GM18511 (cell line): ENCODE data around the gene CNN1.
A peak's percentile ranks its signal among the peaks of the same experiment; 100 is the strongest.

Source experiments
- ATAC-seq: cut with Tn5 transposase; IDR thresholded peaks from one replicate; pipeline ENCODE4 v1.9.1; 2021; ENCODE audit warnings: mild to moderate bottlenecking, moderate library complexity; ENCODE audit not compliant: unreplicated experiment

The CNN1 gene

DNA sequence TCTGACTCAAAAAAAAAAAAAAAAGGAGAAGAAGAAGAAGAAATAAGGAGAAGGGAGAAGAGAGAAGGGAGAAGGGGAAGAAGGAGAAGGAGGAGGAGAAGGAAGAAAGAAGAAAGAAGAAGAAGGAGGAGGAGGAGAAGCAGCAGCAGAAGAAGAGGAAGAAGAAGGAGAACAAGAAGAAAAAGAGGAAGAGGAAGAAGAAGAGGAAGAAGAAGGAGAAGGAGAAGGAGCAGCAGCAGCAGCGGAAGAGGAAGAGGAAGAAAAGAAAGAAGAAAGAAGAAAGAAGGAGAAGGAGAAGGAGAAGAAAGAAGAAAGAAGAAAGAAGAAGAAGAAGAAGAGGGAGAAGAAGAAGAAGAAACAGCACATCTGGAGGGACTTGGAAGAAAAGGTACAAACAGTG lies 4.1 kb upstream of the CNN1 start:
- ATAC-seq: no peak

DNA sequence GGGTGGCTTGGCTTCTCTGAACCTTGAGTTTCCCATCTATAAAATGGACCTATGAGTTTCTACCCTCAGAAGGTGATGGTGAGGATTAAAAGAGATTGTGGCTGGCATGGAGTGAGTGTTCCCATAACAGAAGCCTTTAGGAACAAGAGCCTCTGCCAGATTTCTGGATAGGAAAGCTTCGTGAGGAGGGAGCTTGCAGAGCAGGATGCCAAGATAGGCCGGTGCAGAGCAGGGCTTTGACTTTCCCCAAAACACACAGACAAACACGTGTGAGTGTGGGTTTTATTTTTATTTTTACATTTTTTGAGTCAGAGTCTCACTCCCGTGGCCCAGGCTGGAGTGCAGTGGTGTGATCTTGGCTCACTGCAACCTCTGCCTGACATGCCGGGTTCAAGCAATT lies 3.7 kb upstream of the CNN1 start:
- no peak for ATAC-seq

DNA sequence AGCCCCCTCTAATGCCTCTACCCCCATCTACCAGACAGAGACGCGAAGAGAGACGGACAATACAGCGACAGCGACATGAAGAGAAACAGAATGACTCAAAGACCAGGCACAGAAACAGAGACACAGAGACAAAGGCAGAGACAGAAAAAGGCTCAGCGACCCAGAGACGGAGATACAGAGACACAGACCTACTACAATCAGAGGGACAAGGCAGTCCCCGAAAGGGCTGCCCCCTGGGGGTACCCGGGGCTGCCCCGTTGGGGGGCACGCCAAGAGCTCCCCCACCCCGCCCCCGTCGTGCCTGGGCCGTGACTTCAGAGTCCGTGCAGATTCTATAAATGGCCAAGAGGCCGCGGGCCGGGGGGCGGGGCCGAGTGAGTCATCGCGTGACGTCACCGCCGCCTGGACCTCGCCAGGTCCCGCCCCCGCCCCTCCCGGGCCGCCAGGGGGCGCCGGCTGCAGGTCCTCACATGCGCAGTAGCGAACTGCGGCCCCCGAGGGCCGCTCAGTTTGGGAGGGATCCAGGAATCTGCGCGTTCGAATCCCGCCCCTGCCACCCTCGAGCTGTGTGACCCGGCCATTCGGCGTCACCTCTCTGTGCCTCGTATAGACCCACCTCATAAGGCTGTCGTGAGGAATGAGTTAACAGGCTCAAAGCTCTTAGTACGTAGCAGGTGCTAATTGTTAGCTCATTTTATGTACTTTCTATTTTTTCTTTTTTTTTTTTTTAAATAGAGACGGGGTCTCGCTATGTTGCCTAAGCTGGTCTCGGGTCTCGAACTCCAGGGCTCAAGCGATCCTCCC lies 2.7 kb upstream of the CNN1 start:
- ATAC-seq: no peak

DNA sequence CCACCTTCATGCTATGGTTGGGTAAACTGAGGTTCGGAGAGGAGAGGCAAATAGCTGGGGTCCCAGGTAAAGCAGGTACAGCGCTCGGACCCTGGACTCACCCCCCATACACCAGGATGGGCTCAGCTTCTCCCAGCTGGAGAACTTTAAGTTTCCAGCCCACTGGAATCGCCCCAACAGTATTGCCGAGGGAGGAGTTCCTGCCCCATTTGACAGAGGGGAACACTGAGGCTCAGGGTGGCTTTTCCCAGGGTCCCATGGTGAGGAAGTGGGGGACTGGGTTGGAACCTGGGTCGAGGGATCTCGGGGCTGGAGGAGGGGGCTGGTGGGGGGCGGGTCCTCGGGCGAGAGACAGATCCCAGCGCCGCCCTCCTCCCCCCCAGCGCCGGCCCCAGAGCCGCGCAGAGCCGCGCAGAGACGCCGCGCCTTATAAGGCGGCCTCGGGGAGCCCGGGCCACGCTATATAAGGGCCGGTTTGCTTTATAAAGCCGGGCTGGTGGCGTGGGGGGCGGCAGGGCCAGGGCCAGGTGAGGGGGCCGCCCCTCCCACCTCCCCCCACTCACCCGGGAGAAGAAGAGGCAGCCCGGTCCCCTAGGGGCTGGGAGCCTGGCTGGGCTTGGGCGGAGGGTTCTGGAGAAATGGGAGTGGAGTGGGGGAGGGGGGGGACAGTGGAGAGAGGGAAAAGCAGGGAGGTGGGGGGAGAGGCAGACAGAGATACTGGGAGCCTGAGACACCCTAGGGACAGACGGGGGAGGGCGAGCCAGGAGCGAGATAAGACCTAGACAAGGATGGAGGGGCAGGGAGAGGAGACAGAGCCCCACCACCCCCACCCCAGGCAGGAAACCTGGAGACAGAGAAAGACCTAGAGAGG lies 1.1 kb downstream of the CNN1 start:
- ATAC-seq: no peak

DNA sequence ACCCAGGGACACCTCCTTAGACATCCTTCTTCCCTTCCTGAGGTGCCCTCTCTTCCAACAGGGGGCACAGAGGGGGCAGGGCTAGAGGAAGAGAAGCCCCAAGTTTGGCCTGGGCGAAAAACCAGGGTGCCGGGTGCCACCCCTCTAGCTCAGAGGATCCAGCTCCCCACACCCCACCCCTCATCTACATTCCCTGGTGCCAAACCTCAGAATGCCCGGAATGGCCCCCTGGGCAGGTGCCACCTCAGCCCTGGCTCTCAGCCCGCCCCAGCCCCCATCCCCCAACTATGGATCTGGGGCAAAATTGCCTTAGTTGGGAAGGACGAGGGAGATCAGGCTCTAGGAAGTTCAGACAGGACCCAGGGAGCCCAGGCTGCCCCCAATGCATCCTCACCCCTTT lies 2.0 kb downstream of the CNN1 start:
- no peak for ATAC-seq

DNA sequence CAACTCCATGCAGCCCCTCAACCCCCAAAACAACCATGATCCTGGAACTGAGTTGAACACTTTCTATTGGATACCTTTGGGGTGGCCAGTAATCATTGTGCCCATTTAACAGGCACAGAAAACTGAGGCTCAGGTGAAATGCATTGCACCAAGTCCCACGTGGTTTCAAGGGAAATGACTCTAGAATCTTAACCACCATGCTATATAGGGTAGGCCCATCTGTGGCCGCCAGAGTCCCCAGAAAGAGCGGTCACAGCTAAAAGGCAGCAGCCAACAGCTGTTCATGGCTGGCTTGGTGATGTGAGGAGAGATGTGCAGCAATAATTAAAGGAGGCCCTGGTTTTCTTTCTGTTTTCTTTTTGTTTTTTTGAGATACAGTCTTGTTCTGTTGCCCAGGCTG lies 2.6 kb downstream of the CNN1 start:
- no peak for ATAC-seq

DNA sequence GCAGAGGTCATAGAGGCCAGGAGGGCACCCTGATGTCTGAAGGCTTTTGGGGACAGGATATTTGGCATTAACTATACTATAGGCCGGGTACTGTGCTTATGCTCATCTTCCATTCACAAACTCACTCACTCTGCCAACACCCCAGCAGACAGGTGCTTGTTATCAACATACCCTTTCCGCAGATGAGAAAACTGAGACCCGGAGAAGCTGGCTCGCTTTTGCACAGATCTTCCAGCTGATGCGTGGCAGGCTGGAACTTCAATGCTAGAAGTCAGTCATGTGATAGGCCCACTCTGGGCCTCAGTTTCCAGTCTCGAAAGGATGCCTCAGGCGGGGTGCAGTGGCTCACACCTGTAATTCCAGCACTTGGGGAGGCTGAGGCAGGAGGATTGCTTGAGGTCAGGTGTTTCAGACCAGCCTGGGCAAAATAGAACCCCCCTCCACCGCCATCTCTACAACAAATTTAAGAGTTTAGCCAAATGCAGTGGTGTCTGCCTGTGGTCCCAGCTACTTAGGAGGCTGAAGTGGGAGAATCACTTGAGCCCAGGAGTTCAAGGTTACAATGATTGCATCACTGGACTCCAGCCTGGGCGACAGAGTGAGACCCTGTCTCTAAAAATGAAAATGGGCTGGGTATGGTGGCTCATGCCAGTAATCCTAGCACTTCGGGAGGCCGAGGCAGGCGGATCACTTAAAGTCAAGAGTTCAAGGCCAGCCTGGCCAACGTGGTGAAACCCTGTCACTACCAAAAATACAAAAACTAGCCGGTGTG lies 9.5 kb downstream of the CNN1 start:
- ATAC-seq: no peak

DNA sequence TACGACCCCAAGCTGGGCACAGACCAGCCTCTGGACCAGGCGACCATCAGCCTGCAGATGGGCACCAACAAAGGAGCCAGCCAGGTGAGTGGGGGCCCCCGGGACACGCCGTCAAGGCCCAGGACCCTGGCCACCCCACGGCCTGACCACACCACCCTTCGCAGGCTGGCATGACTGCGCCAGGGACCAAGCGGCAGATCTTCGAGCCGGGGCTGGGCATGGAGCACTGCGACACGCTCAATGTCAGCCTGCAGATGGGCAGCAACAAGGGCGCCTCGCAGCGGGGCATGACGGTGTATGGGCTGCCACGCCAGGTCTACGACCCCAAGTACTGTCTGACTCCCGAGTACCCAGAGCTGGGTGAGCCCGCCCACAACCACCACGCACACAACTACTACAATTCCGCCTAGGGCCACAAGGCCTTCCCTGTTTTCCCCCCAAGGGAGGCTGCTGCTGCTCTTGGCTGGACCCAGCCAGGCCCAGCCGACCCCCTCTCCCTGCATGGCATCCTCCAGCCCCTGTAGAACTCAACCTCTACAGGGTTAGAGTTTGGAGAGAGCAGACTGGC lies 10.8 kb downstream of the CNN1 start:
- ATAC-seq: no peak

DNA sequence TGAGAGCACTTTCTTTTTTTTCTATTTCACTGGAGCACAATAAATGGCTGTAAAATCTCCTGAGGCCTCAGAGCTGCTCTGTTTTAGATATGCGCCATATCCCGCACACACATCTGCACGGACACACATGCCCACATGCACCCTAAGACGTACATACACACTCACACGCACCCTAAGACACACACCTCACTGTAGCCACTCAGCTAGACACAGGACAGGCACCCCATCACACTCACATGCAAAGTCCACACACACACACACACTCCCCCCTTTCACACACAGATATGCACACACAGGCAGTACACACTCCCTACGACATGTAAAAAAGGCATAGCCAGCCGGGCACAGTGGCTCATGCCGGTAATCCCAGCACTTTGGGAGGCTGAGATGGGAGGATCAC lies 11.6 kb downstream of the CNN1 start:
- no peak for ATAC-seq

DNA sequence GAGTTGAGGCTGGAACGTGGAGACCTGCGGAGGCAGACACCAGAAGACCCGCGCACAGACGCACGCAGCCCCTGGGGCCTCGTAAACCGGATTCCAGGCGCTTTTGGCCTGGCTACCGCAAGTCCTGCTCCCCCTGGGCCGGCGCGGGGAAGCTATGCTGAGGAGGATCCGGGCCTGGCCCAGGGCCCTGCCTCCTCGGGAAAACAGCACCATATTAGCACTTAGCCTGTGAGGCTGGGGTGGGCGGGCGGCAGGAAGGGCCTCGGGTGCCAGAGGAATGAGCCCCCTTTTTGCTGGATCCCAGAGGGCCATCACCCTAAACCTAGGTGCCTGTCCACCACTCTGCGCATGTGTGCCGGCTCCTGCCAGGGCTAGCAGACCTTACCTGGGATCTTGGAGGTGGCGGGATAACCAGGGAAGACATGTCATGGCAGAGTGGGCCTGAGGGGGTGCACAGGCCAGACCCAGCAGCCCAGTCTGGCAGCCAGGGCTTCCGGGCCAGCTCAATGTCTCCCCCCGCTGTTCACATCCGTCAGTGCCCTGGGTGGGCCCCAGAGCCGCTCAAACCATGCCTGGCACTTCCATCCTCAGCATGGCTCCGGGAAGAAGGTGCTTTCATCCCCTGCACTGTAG lies 13.1 kb downstream of the CNN1 start:
- no peak for ATAC-seq

DNA sequence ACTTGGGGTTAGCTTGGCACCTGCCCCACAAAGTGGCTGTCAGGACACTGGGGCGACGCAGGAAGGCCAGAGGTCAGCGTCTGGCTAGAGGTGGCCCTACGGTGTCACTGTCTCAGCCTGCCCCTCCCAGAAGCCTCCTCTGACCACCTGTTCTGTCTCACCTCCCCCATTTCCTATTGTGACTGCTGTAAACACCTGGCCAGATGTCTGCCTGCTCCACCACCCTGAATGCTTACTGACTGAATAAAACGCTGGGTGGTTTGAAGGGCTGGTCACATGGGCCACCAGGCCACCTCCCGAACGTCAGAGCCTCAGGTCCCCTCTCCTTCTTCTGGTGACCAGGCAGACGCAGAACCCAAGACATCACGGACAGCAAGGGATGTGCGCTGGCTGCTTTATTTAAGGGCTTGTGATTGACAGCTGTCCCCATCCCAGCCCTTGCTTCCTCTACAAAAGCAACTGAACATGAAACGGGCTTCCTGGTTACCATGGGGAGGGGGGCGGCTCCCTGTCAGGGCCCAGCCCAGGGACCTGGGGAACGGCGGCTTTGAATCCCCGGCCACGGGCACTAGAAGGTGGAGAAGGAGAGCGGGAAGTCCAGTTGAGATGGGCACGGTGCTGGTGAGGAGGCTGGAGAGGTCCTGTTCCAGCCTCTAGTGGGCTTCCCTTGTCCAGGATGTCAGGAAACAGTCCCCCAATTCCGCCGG lies 14.2 kb downstream of the CNN1 start:
- ATAC-seq: no peak

DNA sequence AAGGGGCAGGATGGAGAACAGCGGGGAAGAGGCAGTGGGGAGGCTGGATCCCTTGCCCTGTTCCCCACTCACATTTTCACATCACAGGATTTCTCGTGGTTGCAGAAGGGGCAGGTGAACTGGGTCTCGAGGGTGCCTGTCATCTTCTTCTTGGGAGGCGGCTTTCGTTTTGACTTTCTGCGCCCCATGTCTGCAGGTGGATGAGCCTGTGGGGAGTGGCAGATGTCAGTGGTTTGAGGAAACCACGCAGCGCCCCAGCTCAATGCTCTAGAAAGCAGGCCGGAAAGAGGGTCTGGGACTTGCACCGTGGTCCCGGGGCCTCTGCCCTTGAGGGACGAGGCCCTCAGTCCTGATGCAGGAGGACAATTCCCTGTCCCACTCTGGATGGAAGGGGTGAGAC lies 15.5 kb downstream of the CNN1 start:
- no peak for ATAC-seq

DNA sequence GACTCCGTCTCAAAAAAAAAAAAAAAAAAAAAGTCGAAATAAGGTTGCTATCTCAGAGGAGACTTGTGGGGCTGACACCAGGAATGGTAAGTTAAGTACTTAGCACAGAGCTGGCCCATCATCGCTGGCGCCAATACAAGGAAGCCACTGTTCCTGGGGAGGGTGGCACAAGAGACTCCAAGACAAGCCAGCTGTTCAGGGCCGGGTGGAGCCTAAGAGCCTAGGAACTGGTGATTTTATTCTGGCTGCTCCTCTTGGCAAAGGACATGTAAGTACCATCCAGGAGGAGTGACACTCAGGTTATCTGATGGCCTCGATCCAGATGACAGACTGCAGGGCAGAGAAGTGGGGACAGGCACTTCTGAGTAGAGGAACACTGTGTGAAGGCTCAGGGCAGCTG lies 16.6 kb downstream of the CNN1 start:
- no peak for ATAC-seq

DNA sequence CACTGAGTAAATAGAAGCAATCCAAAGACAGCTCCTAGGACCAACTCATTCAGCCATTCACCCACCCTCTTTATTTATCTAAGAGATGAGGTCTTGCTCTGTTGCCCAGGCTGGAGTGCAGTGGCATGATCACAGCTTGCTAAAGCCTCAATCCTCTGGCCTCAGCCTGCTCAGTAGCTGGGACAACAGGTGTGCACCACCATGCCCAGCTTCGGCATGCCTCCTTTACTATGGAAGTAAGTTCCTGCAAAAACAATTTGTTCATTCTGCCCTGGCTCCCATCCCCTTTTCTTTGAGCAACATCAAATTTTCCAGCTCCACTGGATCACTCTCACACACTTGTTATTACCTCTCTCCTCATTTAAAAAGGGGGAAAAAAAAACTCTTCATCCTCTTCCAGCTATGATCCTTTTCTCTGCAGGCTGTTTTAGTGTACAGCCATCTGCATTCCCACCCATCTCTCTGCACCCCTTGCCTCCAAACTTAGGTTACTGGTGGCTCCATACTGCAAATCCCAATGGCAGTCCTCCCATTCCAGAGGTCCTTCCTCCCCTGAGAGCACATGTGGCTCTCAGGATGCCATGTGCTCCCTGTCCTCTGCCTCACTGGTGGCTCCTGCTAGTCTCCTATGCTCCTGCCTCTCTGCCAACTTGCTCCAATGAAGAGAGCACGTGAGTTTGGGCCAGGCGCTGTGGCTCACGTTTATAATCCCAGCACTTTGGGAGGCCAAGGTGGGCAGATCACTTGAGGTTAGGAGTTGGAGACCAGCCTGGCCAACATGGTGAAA lies 18.2 kb downstream of the CNN1 start:
- no peak for ATAC-seq

DNA sequence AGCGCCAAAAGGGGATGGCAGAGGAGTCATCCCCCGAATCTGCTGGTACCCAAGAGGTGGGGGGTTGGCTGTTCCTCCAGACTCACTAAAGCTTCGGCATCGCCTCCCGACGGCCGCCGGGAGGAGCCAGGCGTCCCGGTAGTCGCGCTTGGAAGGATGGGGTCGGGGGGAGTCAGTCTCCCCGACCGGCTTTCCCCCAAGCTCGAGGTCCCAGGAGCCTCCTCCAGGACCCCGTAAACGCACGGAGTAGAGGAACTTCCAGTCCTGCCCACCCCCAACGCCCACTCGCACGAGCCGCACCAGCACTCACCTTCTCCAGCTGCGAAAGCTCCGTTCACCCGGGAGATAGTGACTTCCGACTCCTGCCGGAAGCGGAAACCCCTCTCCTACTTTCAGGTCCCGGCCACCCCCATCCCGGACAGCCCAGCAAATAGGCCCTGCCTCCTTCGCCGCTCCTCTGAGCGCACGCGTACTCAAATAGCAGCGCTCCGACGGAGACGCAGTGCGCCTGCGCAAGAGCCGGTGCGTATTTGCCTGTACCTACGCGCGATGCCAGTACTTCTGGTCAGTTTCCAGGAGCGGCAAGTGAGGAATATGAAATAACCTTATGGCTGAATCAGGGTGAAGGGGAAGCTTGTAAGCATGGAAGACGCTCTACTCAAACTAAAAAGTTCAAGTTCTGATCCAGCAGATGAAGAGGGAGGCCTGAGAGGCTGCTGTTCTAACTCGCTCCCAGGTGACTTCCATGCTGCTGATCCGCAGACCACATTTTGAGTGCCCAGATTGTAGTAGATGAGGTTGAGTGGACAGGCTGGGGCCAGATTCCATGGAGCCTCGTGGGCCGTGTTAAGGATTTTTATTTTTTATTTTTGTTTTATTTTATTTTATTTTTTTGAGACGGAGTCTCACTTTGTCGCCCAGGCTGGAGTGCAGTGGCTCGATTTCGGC lies 20.5 kb downstream of the CNN1 start, which contains the start of gene ELOF1:
Gene ELOF1, minus strand, starts transcription at position 350 of the 948 bp plus-strand sequence. CDS start 4,883 bp downstream, outside the sequence.
- peak; percentile 85 for ATAC-seq

DNA sequence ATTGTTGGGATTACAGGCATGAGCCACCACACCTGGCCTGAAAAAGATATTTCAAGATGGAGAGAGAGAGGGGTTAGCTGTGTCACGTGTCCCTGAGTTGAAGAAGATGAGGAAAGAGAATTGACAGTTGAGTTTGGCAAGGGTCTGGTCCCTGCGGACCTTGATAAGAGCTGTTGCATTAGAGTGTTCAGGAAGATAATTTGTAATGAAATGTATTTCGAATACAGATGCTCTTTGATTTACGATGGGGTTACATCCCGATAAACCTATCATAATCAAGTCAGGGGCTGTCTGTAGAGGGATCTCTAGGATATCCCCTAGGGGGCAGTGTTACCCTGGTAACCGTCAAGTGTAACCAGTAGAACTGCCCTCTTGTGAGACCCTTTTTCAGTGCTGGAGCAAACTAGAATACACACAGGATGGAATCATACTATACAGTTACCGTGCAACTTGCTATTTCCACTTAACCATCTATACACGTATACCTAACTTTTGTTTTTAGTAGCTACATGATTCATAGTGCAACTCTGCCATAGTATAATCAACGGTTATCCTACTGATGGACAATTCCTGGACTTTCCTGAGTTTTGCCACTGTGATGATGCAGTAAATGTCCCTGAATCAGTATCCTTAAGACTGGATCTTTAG lies 21.9 kb downstream of the CNN1 start:
- ATAC-seq: no peak

DNA sequence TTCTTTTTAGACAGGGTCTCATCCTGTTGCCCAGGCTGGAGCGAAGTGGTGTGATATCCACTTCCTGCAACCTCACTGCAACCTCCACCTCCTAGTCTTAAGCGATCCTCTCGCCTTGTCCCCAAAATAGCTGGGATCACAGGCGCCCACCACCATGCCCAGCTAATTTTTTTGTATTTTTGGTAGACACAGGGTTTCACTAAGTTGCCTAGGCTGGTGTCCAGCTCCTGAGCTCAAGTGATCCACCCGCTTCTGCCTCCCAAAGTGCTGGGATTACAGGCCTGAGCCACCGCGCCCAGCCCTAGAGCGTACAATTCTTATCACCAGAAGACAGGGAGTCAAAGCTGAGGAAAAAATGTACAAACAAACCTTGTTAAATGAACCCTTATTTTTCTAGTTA lies 24.9 kb downstream of the CNN1 start:
- no peak for ATAC-seq
